GM19023 (cell line): ENCODE measurements around the gene ERVH48-1.
"Not testable (repeated sequence)": the region's sequence is repeated elsewhere in the genome, so short reads cannot be mapped to it uniquely, and the experiment has no call there.

Source experiments
- ATAC-seq: cut with Tn5 transposase; IDR thresholded peaks from one replicate; pipeline ENCODE4 v1.9.1; 2021; ENCODE audit warnings: mild to moderate bottlenecking, moderate library complexity; ENCODE audit not compliant: unreplicated experiment

The ERVH48-1 gene

DNA sequence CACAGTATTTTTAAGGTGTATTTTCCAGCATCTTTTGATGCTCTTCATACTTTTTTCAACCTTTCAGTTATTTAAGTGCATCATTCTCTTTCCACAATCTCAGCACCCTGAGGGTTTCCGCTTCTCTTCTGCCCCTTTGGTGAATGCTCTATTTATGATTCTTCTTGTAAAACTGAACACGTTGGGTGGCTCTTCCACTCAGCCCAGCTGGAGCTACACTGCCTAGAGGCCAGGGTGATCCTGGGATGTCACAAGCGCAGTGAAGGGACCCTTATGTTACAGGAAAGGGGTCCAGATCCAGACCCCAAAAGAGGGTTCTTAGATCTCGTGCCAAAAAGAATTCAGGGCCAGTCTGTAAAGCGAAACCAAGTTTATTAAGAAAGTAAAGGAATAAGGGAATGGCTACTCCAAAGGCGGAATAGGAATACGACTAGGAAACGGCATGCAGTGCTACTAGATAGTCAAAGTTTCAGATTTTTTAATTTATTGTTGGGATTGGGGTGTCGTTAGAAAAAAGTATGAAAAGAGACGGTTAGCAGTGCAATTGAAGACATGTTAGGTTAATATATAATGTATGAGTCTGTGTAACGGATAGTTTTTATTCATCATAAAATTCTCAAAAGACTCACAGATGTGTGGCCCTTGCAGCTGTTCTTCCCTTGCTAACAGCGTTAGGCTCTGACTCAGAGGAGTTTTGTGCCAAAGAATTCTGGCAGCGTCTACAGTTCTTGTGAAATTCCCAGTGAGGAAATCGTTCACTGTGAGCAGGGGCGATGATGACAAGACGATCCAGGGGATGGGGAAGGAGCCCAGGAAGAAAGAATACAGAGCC, 14.4 kb upstream of the ERVH48-1 start:
- ATAC-seq = no peak

DNA sequence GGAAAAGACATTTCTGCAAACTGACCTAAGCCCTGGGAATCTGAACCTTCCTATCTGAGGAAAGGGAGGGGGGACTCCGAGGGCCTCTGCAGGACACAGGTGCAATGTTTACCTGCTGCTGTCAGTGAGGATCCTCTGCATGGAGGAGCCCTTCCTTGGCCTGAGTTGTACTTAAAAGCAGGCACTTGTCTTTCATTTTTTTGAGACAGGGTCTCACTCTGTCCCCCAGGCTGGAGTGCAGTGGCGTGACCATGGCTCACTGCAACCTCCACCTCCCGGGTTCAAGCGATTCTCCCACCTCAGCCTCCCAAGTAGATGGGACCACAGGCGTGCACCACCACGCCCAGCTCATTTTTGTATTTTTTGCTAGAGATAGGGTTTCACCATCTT, 13.2 kb upstream of the ERVH48-1 start:
- ATAC-seq = not testable (repeated sequence)

- ATAC-seq = no peak
These were observed 12.7 kb upstream of the ERVH48-1 start for GRCh38 chr21:42937960-42938605.

GRCh38 chr21:42937034-42937940, 11.9 kb upstream of the ERVH48-1 start:
- not testable (repeated sequence) for ATAC-seq

- not testable (repeated sequence) for ATAC-seq
These were observed 10.9 kb upstream of the ERVH48-1 start for GRCh38 chr21:42936360-42936759.

- not testable (repeated sequence) for ATAC-seq
These were observed 8.5 kb upstream of the ERVH48-1 start for GRCh38 chr21:42933973-42934372.

- not testable (repeated sequence) for ATAC-seq
These were observed 7.9 kb upstream of the ERVH48-1 start for GRCh38 chr21:42933137-42933970.

- ATAC-seq = not testable (repeated sequence)
These were observed 7.1 kb upstream of the ERVH48-1 start for GRCh38 chr21:42932378-42933136.

- ATAC-seq = no peak
These were observed 6.3 kb upstream of the ERVH48-1 start for GRCh38 chr21:42931560-42932235.

DNA sequence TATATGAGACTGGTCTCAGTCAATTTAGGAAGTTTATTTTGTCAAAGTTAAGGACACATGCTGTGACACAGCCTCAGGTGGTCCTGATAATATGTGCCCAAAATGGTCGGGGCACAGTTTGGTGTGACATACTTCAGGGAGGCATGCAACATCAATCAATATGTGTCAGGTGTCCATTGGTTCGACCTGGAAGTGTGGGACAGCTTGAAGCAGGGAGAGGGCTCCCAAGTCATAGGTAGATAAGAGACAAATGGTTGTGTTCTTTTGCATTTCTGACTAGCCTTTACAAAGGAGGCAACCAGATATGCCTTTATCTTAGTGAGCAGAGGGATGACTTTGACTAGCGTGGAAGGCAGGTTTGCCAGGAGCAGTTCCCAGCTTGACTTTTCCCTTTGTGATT, 4.5 kb upstream of the ERVH48-1 start:
- ATAC-seq = no peak

- ATAC-seq = not testable (repeated sequence)
These were observed 2.2 kb upstream of the ERVH48-1 start for GRCh38 chr21:42927474-42928200.

- no peak for ATAC-seq
These were observed 1.0 kb downstream of the ERVH48-1 start for GRCh38 chr21:42924433-42924751.

DNA sequence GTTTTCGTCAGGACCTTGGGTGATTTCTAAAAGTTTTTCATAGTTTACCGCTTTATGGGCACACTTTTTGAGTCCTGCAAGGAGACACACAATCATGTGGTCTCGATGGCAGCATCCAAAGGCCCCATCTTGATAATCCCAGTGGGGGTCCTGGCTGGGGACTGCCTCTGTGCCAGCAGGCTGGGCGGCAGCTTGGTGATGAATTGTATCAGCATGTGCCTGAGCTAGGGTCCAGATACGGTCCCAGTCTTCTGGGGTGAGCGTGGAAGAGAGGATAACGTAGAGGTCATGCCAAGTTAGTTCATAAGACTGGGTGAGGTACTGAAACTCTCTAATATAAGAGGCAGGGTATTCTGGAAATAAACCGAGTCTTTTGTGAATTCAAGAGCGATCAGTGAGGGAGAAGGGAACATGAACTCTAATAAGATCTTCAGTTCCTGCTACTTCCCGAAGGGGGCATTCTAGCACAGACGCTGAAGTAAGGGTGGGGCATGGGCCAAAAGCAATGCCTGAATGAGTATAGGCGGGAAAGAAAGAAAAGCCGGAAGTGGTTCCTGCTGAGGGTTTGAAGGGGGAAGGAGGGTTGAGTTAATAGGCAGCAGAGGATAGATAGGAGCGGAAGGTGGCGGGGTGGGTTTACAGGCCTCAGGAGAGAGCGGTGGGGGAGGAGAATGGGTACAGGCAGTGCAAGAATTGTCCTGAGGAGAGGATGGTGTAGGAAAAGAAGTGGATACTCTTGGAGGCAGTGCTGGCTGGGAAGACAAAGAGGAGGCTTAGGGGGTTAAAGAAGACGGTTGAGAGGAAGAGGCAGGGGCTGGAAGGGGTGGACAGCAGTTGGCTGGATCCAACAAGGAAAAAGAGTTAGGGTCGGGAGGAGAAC, 1.6 kb downstream of the ERVH48-1 start:
- ATAC-seq = peak; percentile 55

- ATAC-seq = no peak
These were observed 2.5 kb downstream of the ERVH48-1 start for GRCh38 chr21:42922918-42923317.

- ATAC-seq = no peak
These were observed 3.5 kb downstream of the ERVH48-1 start for GRCh38 chr21:42921927-42922326.

- ATAC-seq = no peak
These were observed 7.1 kb downstream of the ERVH48-1 start for GRCh38 chr21:42918291-42918690.

GRCh38 chr21:42913476-42913875, 12.0 kb downstream of the ERVH48-1 start:
- ATAC-seq = no peak

- ATAC-seq = not testable (repeated sequence)
These were observed 13.5 kb downstream of the ERVH48-1 start for GRCh38 chr21:42911920-42912319.
